ENCODE results near the gene CFAP299. TPM values are rescaled to one million over a fixed set of nuclear protein-coding genes. Genes with fewer than 3 reads are reported as not detected.
A peak's percentile ranks its signal among the peaks of the same experiment; 100 is the strongest.

CFAP299 gene
- total RNA-seq, 2 experiments from 2014 or later: not detected

- Mint-ChIP-seq H3K4me1 (peaks cover 12% of the 10 kb centered on the region), H3K27me3 (peaks cover 5% of the 10 kb centered on the region), H3K4me3 (no peak overlapping the region), H3K27ac (no peak overlapping the region), H3K36me3 (no peaks in the 10 kb centered on the region), H3K9me3 (ENCODE audit: low read depth) (no peaks in the 10 kb centered on the region)
- no peak for ATAC-seq
- CTCF ChIA-PET: no interaction called here
- DNase-seq: no peak
Measured at GRCh38 chr4:80538276-80538926, 202.9 kb downstream of the CFAP299 start.

GRCh38 chr4:80539190-80539589 is 203.7 kb downstream of the CFAP299 start:
- peaks cover 5% of the 10 kb centered on the region for H3K27me3 Mint-ChIP-seq
- H3K4me3 Mint-ChIP-seq: no peak overlapping the region
- H3K36me3 Mint-ChIP-seq: peaks cover 1% of the 10 kb centered on the region
- no peaks in the 10 kb centered on the region for H3K9me3 Mint-ChIP-seq (ENCODE audit: low read depth)
- no peak for ATAC-seq
- H3K4me1 Mint-ChIP-seq: peaks cover 12% of the 10 kb centered on the region
- CTCF ChIA-PET: no interaction called here
- H3K27ac Mint-ChIP-seq: no peak overlapping the region
- DNase-seq: no peak

GRCh38 chr4:80540349-80540748 is 204.8 kb downstream of the CFAP299 start:
- CTCF ChIA-PET: no interaction called here
- Mint-ChIP-seq H3K27ac (no peak overlapping the region), H3K27me3 (peaks cover 5% of the 10 kb centered on the region), H3K4me3 (no peak overlapping the region), H3K4me1 (peaks cover 12% of the 10 kb centered on the region), H3K36me3 (peaks cover 1% of the 10 kb centered on the region), H3K9me3 (ENCODE audit: low read depth) (no peaks in the 10 kb centered on the region)
- DNase-seq: no peak
- no peak for ATAC-seq

GRCh38 chr4:80540785-80541469 is 205.4 kb downstream of the CFAP299 start:
- Mint-ChIP-seq H3K9me3 (ENCODE audit: low read depth) (no peaks in the 10 kb centered on the region), H3K27me3 (peaks cover 5% of the 10 kb centered on the region), H3K4me1 (peaks cover 12% of the 10 kb centered on the region), H3K27ac (no peak overlapping the region), H3K36me3 (peaks cover 1% of the 10 kb centered on the region), H3K4me3 (no peak overlapping the region)
- DNase-seq (no peak), ATAC-seq (peak; percentile 58)
- CTCF ChIA-PET: no interaction called here

- Mint-ChIP-seq H3K27ac (no peak overlapping the region), H3K36me3 (peaks cover 1% of the 10 kb centered on the region), H3K9me3 (ENCODE audit: low read depth) (no peaks in the 10 kb centered on the region), H3K4me1 (peaks cover 12% of the 10 kb centered on the region), H3K27me3 (peaks cover 5% of the 10 kb centered on the region), H3K4me3 (no peak overlapping the region)
- DNase-seq: no peak
- CTCF ChIA-PET: no interaction called here
- no peak for ATAC-seq
Measured at GRCh38 chr4:80542747-80543146, 207.2 kb downstream of the CFAP299 start.

- Mint-ChIP-seq H3K4me1 (no peaks in the 10 kb centered on the region), H3K4me3 (no peak overlapping the region), H3K27ac (no peak overlapping the region), H3K9me3 (ENCODE audit: low read depth) (peaks cover 2% of the 10 kb centered on the region), H3K27me3 (no peaks in the 10 kb centered on the region), H3K36me3 (no peaks in the 10 kb centered on the region)
- no peak for DNase-seq
- CTCF ChIA-PET: no interaction called here
- no peak for ATAC-seq
Measured at GRCh38 chr4:80560337-80560736, 224.8 kb downstream of the CFAP299 start.

- DNase-seq (no peak), ATAC-seq (no peak)
- H3K36me3 Mint-ChIP-seq: no peaks in the 10 kb centered on the region
- H3K4me3 Mint-ChIP-seq: peak overlapping the region; percentile 12
- H3K9me3 Mint-ChIP-seq (ENCODE audit: low read depth): peaks cover 2% of the 10 kb centered on the region
- no peaks in the 10 kb centered on the region for H3K27me3 Mint-ChIP-seq
- peaks cover 2% of the 10 kb centered on the region for H3K4me1 Mint-ChIP-seq
- CTCF ChIA-PET: no interaction called here
- H3K27ac Mint-ChIP-seq: no peak overlapping the region
Measured at GRCh38 chr4:80566203-80566872, 230.8 kb downstream of the CFAP299 start.

GRCh38 chr4:80568891-80569290 is 233.4 kb downstream of the CFAP299 start:
- Mint-ChIP-seq H3K36me3 (no peaks in the 10 kb centered on the region), H3K27me3 (no peaks in the 10 kb centered on the region), H3K27ac (no peak overlapping the region), H3K9me3 (ENCODE audit: low read depth) (no peaks in the 10 kb centered on the region), H3K4me3 (no peak overlapping the region), H3K4me1 (peaks cover 2% of the 10 kb centered on the region)
- CTCF ChIA-PET: no interaction called here
- DNase-seq: no peak
- ATAC-seq: no peak

GRCh38 chr4:80576796-80577195 is 241.3 kb downstream of the CFAP299 start:
- no peak overlapping the region for H3K4me3 Mint-ChIP-seq
- CTCF ChIA-PET: interaction anchor here (0.7 kb wide), 2 partner anchors 117 to 776 kb away, joined by 4 read pairs; no protein-coding TSS in a partner anchor
- no peak overlapping the region for H3K27ac Mint-ChIP-seq
- no peaks in the 10 kb centered on the region for H3K27me3 Mint-ChIP-seq
- no peaks in the 10 kb centered on the region for H3K9me3 Mint-ChIP-seq (ENCODE audit: low read depth)
- no peak for DNase-seq
- H3K36me3 Mint-ChIP-seq: no peaks in the 10 kb centered on the region
- H3K4me1 Mint-ChIP-seq: no peaks in the 10 kb centered on the region
- ATAC-seq: no peak

GRCh38 chr4:80578001-80578400 is 242.5 kb downstream of the CFAP299 start:
- CTCF ChIA-PET: no interaction called here
- H3K27me3 Mint-ChIP-seq: no peaks in the 10 kb centered on the region
- H3K27ac Mint-ChIP-seq: no peak overlapping the region
- no peaks in the 10 kb centered on the region for H3K9me3 Mint-ChIP-seq (ENCODE audit: low read depth)
- H3K4me3 Mint-ChIP-seq: no peak overlapping the region
- ATAC-seq (no peak), DNase-seq (no peak)
- H3K36me3 Mint-ChIP-seq: no peaks in the 10 kb centered on the region
- no peaks in the 10 kb centered on the region for H3K4me1 Mint-ChIP-seq

GRCh38 chr4:80585542-80585941 is 250.0 kb downstream of the CFAP299 start:
- no peak for ATAC-seq

GRCh38 chr4:80586716-80587115 is 251.2 kb downstream of the CFAP299 start:
- H3K27me3 Mint-ChIP-seq: no peaks in the 10 kb centered on the region
- H3K4me1 Mint-ChIP-seq: no peaks in the 10 kb centered on the region
- no peaks in the 10 kb centered on the region for H3K36me3 Mint-ChIP-seq
- DNase-seq (no peak), ATAC-seq (no peak)
- no peaks in the 10 kb centered on the region for H3K9me3 Mint-ChIP-seq (ENCODE audit: low read depth)
- no peak overlapping the region for H3K4me3 Mint-ChIP-seq
- H3K27ac Mint-ChIP-seq: no peak overlapping the region
- CTCF ChIA-PET: no interaction called here

More at GRCh38 chr4:80585542-80585941, 250.0 kb downstream of the CFAP299 start:
- Mint-ChIP-seq H3K4me3 (no peak overlapping the region), H3K27me3 (no peaks in the 10 kb centered on the region), H3K4me1 (no peaks in the 10 kb centered on the region), H3K27ac (no peak overlapping the region), H3K9me3 (ENCODE audit: low read depth) (no peaks in the 10 kb centered on the region), H3K36me3 (no peaks in the 10 kb centered on the region)
- no peak for DNase-seq
- CTCF ChIA-PET: no interaction called here

- no peaks in the 10 kb centered on the region for H3K36me3 Mint-ChIP-seq
- CTCF ChIA-PET: no interaction called here
- no peaks in the 10 kb centered on the region for H3K27me3 Mint-ChIP-seq
- H3K9me3 Mint-ChIP-seq (ENCODE audit: low read depth): no peaks in the 10 kb centered on the region
- no peak for DNase-seq
- no peak overlapping the region for H3K27ac Mint-ChIP-seq
- no peaks in the 10 kb centered on the region for H3K4me1 Mint-ChIP-seq
- H3K4me3 Mint-ChIP-seq: no peak overlapping the region
- no peak for ATAC-seq
Measured at GRCh38 chr4:80587871-80588385, 252.4 kb downstream of the CFAP299 start.

GRCh38 chr4:80592950-80593349 is 257.4 kb downstream of the CFAP299 start:
- DNase-seq (no peak), ATAC-seq (no peak)
- Mint-ChIP-seq H3K27me3 (no peaks in the 10 kb centered on the region), H3K4me1 (no peaks in the 10 kb centered on the region), H3K4me3 (no peak overlapping the region), H3K27ac (no peak overlapping the region), H3K36me3 (no peaks in the 10 kb centered on the region), H3K9me3 (ENCODE audit: low read depth) (no peaks in the 10 kb centered on the region)
- CTCF ChIA-PET: no interaction called here
